ENCODE data around the gene GGTLC1. TPM values are rescaled to one million over a fixed set of nuclear protein-coding genes. Genes with fewer than 3 reads are reported as not detected.
A peak's percentile ranks its signal among the peaks of the same experiment; 100 is the strongest.
"Not testable (repeated sequence)": the region's sequence is repeated elsewhere in the genome, so short reads cannot be mapped to it uniquely, and the experiment has no call there.

GGTLC1 gene
- total RNA-seq, 1 donor from 2014 or later = 57.2 TPM

GRCh38 chr20:23995905-23996666 is 7.5 kb upstream of the GGTLC1 start:
- H3K27me3 ChIP-seq (ENCODE audit: low read depth) = peaks cover 4% of the 10 kb centered on the region
- peak; percentile 79 for TF ChIP-seq CTCF (IDR thresholded peaks at IDR 0.05)
- intact Hi-C loops (cut with DNase I) = no loop called here
- no peaks in the 10 kb centered on the region for H3K9me3 ChIP-seq
- H3K36me3 ChIP-seq = no peaks in the 10 kb centered on the region
- DNase-seq = peak; percentile 70
- no peaks in the 10 kb centered on the region for H3K4me1 ChIP-seq
- no peak overlapping the region for H3K27ac ChIP-seq
- peak in 1 of 2 donors; percentile 47 for ATAC-seq
- H3K4me3 ChIP-seq = no peak overlapping the region

GRCh38 chr20:23995291-23995690 is 6.7 kb upstream of the GGTLC1 start:
- ATAC-seq; H3K4me1 ChIP-seq; H3K27me3 ChIP-seq (ENCODE audit: low read depth); DNase-seq; H3K36me3 ChIP-seq; H3K9me3 ChIP-seq; H3K27ac ChIP-seq; intact Hi-C loops (cut with DNase I); H3K4me3 ChIP-seq: not testable (repeated sequence)

GRCh38 chr20:23994001-23994633 is 5.5 kb upstream of the GGTLC1 start:
- H3K36me3 ChIP-seq; H3K4me3 ChIP-seq; H3K4me1 ChIP-seq; H3K27ac ChIP-seq; DNase-seq; ATAC-seq; intact Hi-C loops (cut with DNase I); H3K9me3 ChIP-seq; H3K27me3 ChIP-seq (ENCODE audit: low read depth): not testable (repeated sequence)

GRCh38 chr20:23993440-23993839 is 4.9 kb upstream of the GGTLC1 start:
- H3K4me1 ChIP-seq; intact Hi-C loops (cut with DNase I); DNase-seq: not testable (repeated sequence)

GRCh38 chr20:23990296-23990695 is 1.7 kb upstream of the GGTLC1 start:
- ATAC-seq; DNase-seq; H3K9me3 ChIP-seq; intact Hi-C loops (cut with DNase I); H3K27me3 ChIP-seq (ENCODE audit: low read depth); H3K4me1 ChIP-seq; H3K36me3 ChIP-seq; H3K4me3 ChIP-seq; H3K27ac ChIP-seq: not testable (repeated sequence)

More at GRCh38 chr20:23993440-23993839, 4.9 kb upstream of the GGTLC1 start:
- H3K36me3 ChIP-seq; H3K27ac ChIP-seq; H3K9me3 ChIP-seq; ATAC-seq; H3K27me3 ChIP-seq (ENCODE audit: low read depth); H3K4me3 ChIP-seq: not testable (repeated sequence)

GRCh38 chr20:23988966-23989365 is 387 bp upstream of the GGTLC1 start:
- DNase-seq; ATAC-seq; intact Hi-C loops (cut with DNase I); H3K27me3 ChIP-seq (ENCODE audit: low read depth); H3K36me3 ChIP-seq; H3K4me1 ChIP-seq; H3K4me3 ChIP-seq; H3K9me3 ChIP-seq: not testable (repeated sequence)
- peak overlapping the region; percentile 56 for H3K27ac ChIP-seq

- H3K9me3 ChIP-seq; intact Hi-C loops (cut with DNase I); H3K4me3 ChIP-seq; H3K36me3 ChIP-seq; DNase-seq; H3K27me3 ChIP-seq (ENCODE audit: low read depth); ATAC-seq; H3K4me1 ChIP-seq: not testable (repeated sequence)
- H3K27ac ChIP-seq = peak overlapping the region; percentile 67
These were observed 1.9 kb downstream of the GGTLC1 start for GRCh38 chr20:23986716-23987115.

- H3K36me3 ChIP-seq; intact Hi-C loops (cut with DNase I); DNase-seq; H3K9me3 ChIP-seq; ATAC-seq; H3K27me3 ChIP-seq (ENCODE audit: low read depth); H3K4me1 ChIP-seq: not testable (repeated sequence)
- Histone ChIP-seq H3K4me3 (peak overlapping the region; percentile 31), H3K27ac (peak overlapping the region; percentile 67)
These were observed 2.3 kb downstream of the GGTLC1 start for GRCh38 chr20:23986310-23986709.

GRCh38 chr20:23985790-23986225 is 2.8 kb downstream of the GGTLC1 start:
- H3K4me1 ChIP-seq; DNase-seq; ATAC-seq; intact Hi-C loops (cut with DNase I); H3K36me3 ChIP-seq; H3K9me3 ChIP-seq; H3K27me3 ChIP-seq (ENCODE audit: low read depth): not testable (repeated sequence)
- Histone ChIP-seq H3K27ac (peak overlapping the region; percentile 67), H3K4me3 (peak overlapping the region; percentile 31)

- H3K4me1 ChIP-seq; DNase-seq; intact Hi-C loops (cut with DNase I); ATAC-seq; H3K9me3 ChIP-seq; H3K36me3 ChIP-seq; H3K27me3 ChIP-seq (ENCODE audit: low read depth): not testable (repeated sequence)
- H3K4me3 ChIP-seq = peak overlapping the region; percentile 31
- peak overlapping the region; percentile 11 for H3K27ac ChIP-seq
These were observed 3.4 kb downstream of the GGTLC1 start for GRCh38 chr20:23985066-23985789.

- H3K27me3 ChIP-seq (ENCODE audit: low read depth); H3K4me1 ChIP-seq; DNase-seq; ATAC-seq; H3K9me3 ChIP-seq; H3K4me3 ChIP-seq; intact Hi-C loops (cut with DNase I); H3K36me3 ChIP-seq; H3K27ac ChIP-seq: not testable (repeated sequence)
These were observed 4.0 kb downstream of the GGTLC1 start for GRCh38 chr20:23984476-23985023.

All from lower lobe of right lung (tissue), 2 donors.